NCI-H345 treated with DMSO at 0.1 percent for 48 hours (cell line): ENCODE results near the gene TMLHE.
"Not testable (repeated sequence)": the region's sequence is repeated elsewhere in the genome, so short reads cannot be mapped to it uniquely, and the experiment has no call there.

Experiments
- DNase-seq: peaks from one replicate; lab custom pipeline; 2025; ENCODE audit not compliant: unreplicated experiment; lab: John Stamatoyannopoulos, UW

TMLHE gene

DNA sequence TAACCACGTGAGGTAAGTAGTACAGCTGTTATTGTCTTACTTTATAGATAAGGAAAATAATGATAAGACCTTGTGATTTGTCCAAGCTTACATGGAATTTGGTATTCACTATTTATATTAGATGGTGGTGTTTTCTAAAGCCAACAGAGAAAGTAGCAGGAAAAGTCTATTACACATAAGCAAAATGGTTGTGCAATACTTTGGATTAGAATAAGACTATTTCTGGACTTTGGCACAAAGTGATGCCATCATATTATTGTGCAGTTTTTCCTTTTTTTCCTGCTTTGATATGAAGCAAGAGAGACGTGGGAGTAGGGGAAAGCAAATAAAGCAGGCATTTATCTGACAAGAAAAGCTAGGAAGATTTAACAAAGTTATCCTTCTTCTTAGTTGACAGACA lies 117.6 kb downstream of the TMLHE start:
- DNase-seq: not testable (repeated sequence)

DNA sequence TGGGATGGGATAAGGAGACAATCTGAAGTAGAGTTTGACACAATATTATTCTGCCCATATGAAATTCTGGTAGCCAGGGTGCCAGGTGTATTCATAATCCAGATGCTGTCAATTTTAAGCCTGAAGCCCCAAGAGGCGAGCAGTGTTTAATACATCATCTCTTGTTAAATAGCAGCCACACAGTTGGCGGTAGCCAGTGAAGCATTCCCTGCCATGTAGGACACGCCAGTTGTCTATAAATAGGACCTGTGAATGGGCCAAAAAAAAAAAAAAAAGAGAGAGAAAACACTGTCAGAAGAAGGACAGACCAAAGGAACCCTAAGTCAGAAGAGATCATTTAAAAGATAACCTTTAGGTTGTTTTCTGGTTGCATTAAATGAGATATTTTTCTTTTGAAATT lies 121.3 kb downstream of the TMLHE start:
- not testable (repeated sequence) for DNase-seq

DNA sequence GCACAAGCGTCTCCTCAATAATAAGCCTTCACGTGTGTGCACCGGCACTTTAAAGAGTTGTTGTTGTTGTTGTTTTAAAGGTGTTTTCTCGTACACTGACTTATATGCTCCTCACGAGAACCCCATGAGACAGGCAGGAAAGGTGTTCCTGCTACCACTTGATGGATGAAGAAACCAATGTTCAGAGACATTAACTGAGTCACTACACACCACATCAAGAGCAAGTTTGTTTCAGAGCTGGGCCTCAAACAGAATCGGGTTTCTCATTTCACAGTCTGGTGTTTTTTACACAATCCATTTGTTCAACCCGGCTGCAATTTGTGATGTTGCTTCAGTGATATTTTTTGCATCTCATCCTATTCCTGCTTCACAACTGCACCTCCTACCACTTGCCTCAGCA lies 135.6 kb downstream of the TMLHE start:
- not testable (repeated sequence) for DNase-seq

DNA sequence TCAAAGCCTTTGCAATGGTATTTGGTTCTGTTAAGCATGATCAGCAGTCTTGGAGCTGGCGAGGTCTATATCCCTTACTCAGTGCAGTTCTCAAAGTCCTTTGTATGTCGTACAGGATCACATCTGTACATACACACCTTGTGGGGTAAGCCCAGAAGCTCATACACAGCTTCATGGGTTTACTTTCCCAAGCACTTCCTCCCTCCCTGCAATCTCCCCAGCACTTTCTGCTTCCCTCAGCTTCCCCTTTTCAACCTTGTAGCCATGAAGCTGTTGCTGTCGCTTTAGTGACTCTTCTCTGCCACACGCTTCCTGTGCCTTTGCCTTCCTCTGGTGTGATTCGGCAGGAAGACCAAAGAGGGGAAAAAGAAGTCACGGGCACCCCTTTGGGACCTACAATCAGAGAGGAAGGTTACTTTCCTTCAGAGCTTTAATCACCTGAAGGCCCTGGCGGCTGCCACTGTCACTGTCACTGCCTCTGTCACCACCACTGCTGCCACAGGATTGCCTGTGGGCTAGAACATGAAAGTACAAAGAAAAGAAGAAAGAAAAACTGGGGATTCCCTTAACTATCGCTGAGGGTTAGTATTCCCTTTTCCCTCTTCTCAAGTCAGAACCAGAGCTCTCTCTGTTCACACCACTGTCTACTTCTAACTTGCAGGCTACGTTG lies 146.3 kb downstream of the TMLHE start:
- DNase-seq: not testable (repeated sequence)

DNA sequence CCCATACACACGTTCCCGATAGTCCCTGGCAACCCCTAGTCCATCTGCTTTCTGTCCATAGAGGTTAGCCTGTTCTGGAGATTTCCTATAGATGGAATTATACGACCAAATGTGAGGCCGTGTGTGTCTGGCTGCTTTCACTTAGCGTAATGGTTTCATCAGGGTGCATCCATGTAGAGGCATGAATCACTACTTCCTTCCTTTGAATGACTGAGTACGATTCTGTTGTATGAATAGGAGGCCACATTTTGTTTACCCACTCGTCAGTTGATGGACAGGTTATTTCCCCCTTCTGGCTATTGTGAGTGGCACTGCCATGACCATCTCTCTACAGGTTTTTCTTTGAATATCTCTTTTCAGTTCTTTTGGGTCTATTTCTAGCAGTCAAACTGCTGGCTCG lies 152.3 kb downstream of the TMLHE start:
- DNase-seq: not testable (repeated sequence)

DNA sequence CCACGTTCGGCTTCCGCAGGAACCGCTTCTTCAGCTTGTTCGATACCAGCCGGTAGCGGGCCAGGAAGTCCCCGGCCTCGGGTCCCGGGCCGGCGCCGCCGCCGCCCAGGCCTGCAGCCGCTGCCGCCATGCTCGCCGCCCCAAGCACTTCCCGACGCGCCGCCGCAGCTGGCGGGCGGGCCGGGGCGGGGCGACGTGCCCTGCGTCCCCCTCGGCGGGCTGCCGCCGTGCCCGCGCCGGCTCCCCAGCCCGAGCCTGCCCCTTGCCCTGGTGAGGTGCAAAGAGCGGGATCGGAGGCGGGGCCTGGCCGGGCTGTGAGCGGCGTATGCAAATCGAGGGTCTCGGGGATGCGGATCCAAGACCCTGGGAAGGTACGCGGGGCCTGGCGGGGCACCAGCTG lies 154.3 kb downstream of the TMLHE start, which contains the start of gene F8A3:
TSS of gene F8A3 (minus strand) at position 150 of the 400 bp plus-strand sequence. CDS start at position 130, 20 bp downstream.
- DNase-seq: not testable (repeated sequence)

DNA sequence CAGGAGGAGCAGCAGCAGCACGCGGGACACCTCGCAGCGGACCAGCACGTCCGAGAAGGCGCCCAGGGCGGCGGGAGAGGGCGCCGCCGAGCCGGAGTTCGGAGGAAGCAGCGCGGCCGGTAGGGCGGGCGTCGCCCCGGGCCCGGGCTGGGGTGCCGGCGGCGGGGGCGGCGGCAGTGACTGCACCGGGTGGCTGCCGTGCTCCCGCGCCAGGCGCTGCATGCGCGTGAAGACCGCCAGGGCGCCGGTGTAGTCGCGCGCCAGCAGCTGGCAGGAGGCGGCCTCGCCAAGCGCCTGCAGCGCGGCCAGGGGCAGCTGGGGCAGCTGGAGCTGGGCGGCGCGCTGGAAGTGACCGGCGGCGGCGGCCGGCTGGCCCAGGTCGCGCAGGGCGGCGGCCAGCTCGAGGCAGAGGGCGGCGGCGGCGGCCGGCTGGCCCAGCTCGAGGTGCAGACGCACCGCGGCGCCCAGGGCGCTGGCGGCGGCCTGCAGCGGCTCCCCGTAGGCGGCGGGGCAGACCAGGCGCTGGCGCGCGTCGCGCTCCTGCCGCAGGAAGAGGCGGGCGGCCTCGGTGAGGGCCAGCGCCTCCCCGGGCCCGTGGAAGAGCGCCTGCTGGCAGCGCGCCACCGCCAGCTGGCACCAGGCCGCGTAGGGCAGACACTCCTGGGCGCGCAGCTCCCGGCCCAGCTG lies 154.8 kb downstream of the TMLHE start:
- not testable (repeated sequence) for DNase-seq

DNA sequence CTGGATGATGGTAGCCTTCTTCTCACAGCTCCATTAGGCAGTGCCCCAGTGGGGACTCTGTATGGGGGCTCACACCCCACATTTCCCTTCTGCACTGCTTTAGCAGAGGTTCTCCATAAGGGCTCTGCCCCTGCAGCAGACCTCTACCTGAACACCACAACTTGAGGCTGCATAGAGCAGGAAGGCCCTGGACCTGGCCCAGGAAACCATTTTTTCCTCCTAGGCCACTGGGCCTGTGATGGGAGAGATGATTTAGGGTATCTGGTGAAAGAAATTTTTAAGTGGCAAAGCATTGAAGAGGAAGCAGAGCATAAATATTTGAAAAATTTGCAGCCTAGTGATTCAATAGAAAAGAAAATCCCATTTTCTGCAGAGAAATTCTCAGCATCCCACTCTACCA lies 171.7 kb downstream of the TMLHE start:
- DNase-seq: no peak
